ENCODE results near the gene SYT1.

GRCh38 chr12:79250186-79250585 is 385.6 kb downstream of the SYT1 start:
- TF ChIP-seq, protein P1, sequence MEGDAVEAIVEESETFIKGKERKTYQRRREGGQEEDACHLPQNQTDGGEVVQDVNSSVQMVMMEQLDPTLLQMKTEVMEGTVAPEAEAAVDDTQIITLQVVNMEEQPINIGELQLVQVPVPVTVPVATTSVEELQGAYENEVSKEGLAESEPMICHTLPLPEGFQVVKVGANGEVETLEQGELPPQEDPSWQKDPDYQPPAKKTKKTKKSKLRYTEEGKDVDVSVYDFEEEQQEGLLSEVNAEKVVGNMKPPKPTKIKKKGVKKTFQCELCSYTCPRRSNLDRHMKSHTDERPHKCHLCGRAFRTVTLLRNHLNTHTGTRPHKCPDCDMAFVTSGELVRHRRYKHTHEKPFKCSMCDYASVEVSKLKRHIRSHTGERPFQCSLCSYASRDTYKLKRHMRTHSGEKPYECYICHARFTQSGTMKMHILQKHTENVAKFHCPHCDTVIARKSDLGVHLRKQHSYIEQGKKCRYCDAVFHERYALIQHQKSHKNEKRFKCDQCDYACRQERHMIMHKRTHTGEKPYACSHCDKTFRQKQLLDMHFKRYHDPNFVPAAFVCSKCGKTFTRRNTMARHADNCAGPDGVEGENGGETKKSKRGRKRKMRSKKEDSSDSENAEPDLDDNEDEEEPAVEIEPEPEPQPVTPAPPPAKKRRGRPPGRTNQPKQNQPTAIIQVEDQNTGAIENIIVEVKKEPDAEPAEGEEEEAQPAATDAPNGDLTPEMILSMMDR (IDR thresholded peaks at IDR 0.05; ENCODE audit: low read depth, low read length, missing input control): no peak
- TF ChIP-seq RAD21 (IDR thresholded peaks at IDR 0.05): no peak

All from liver (tissue), 3 donors.